OCI-LY7 (cell line): Measurements from ENCODE around the gene ETFB. TPM values are rescaled to one million over a fixed set of nuclear protein-coding genes. Genes with fewer than 3 reads are reported as not detected.

Experiments
- BruUV-seq: library from RNA; stranded (reverse); fragments of 400-500 nt; replicated peaks from 2 replicates; lab custom pipeline; 2021; lab: Mats Ljungman, UMichigan
- CTCF ChIA-PET: fragments of 300-600 bp; sonication (Branson Sonifier 250); formaldehyde crosslinking; loops from one replicate; lab custom pipeline; 2022; ENCODE audit warnings: antibody characterized with exemption; ENCODE audit not compliant: unreplicated experiment; lab: Charles Lee
- POLR2A ChIA-PET: fragments of 300-600 bp; sonication (Branson Sonifier 250); formaldehyde crosslinking; loops from one replicate; lab custom pipeline; 2022; ENCODE audit warnings: antibody characterized with exemption; lab: Charles Lee
- DNase-seq: peaks from one replicate; pipeline ENCODE4 v3.0.0-alpha.2; 2015; ENCODE audit warnings: low spot score
- H2AFZ ChIP-seq: fragments of 200-600 bp; sonication (generic), shearing (Covaris generic); 2 replicates; pipeline ENCODE4 v1.6.1; 2014; ENCODE audit warnings: mild to moderate bottlenecking, antibody characterized with exemption, low read length, moderate library complexity
- H3K27ac ChIP-seq: fragments of 200-600 bp; sonication (generic); 2 replicates; pipeline ENCODE4 v1.5.1; 2014; ENCODE audit warnings: mixed run types, low read depth, mild to moderate bottlenecking, moderate library complexity, low read length, inconsistent platforms; ENCODE audit not compliant: poor library complexity, severe bottlenecking
- H3K36me3 ChIP-seq: fragments of 200-600 bp; sonication (generic); 2 replicates; pipeline ENCODE4 v1.6.1; 2014; ENCODE audit warnings: mild to moderate bottlenecking, antibody characterized with exemption, low read length, moderate library complexity, mixed read lengths; ENCODE audit not compliant: insufficient read depth
- H3K4me1 ChIP-seq: fragments of 200-600 bp; sonication (generic); 2 replicates; pipeline ENCODE4 v1.5.1; 2014; ENCODE audit warnings: mild to moderate bottlenecking, low read length; ENCODE audit not compliant: insufficient read depth, poor library complexity, severe bottlenecking
- H3K4me2 ChIP-seq: fragments of 200-600 bp; sonication (generic); 2 replicates; pipeline ENCODE4 v1.6.1; 2014; ENCODE audit warnings: mild to moderate bottlenecking, low read length
- H3K4me3 ChIP-seq: fragments of 200-600 bp; sonication (generic); 2 replicates; pipeline ENCODE4 v1.5.1; 2014; ENCODE audit warnings: mild to moderate bottlenecking, low read depth, low read length; ENCODE audit not compliant: poor library complexity, severe bottlenecking
- H3K79me2 ChIP-seq: fragments of 200-600 bp; sonication (generic); 2 replicates; pipeline ENCODE4 v1.6.1; 2016; ENCODE audit warnings: low read depth, mild to moderate bottlenecking, low read length, moderate library complexity, mixed read lengths; ENCODE audit not compliant: insufficient read depth
- H3K9me2 ChIP-seq: fragments of 200-600 bp; sonication (generic); 2 replicates; pipeline ENCODE4 v1.6.1; 2016; ENCODE audit warnings: mild to moderate bottlenecking, low read length, mixed read lengths; ENCODE audit not compliant: insufficient read depth
- H3K9me3 ChIP-seq: fragments of 200-600 bp; sonication (generic); 2 replicates; pipeline ENCODE4 v1.6.1; 2014; ENCODE audit warnings: mild to moderate bottlenecking, mixed run types, low read length, mixed read lengths
- H4K20me1 ChIP-seq: fragments of 200-600 bp; sonication (generic); 2 replicates; pipeline ENCODE4 v1.6.1; 2014; ENCODE audit warnings: mild to moderate bottlenecking, antibody characterized with exemption, low read length, moderate library complexity, mixed read lengths; ENCODE audit not compliant: insufficient read depth
- CTCF ChIP-seq: fragments of 200-600 bp; sonication (generic); conservative IDR thresholded peaks from 2 replicates; pipeline ENCODE4 v1.5.1; 2014; ENCODE audit warnings: mild to moderate bottlenecking, antibody characterized with exemption, low read length, moderate library complexity, mixed read lengths
- EZH2phosphoT487 ChIP-seq: fragments of 200-600 bp; sonication (generic); IDR thresholded peaks from 2 replicates; pipeline ENCODE4 v1.6.1; 2018; ENCODE audit warnings: low read depth, borderline replicate concordance, mild to moderate bottlenecking, mixed run types, antibody characterized with exemption, low read length, moderate library complexity, mixed read lengths
- intact Hi-C: fragments of 100-400 bp; cut with micrococcal nuclease; formaldehyde crosslinking; loops from one replicate; pipeline ENCODE4 v1.10.0; 2022; ENCODE audit not compliant: unreplicated experiment
- total RNA-seq, 2 experiments: library from RNA; depleted of rRNA in 1 of 2; stranded (reverse); fragments of >200 nt in 1 of 2; shearing (Covaris generic) in 1 of 2; gene quantifications; 2 replicates each; pipeline ENCODE4 v1.2.3, GENCODE V29; 2014 to 2022

Gene ETFB
- total RNA-seq, 2 experiments from 2014 or later, result 58.2 to 71.6 TPM

GRCh38 chr19:51326216-51327065 lies 39.7 kb downstream of the ETFB start:
- DNase-seq, result no peak
- Histone ChIP-seq H3K4me2 (no peak overlapping the region), H3K9me2 (no peaks in the 10 kb centered on the region), H4K20me1 (no peaks in the 10 kb centered on the region), H2AFZ (no peak overlapping the region), H3K9me3 (no peaks in the 10 kb centered on the region), H3K36me3 (no peaks in the 10 kb centered on the region), H3K4me3 (no peak overlapping the region), H3K27ac (no peak overlapping the region), H3K79me2 (no peaks in the 10 kb centered on the region), H3K4me1 (no peaks in the 10 kb centered on the region)
- BruUV-seq, result no TSS peak
- TF ChIP-seq EZH2phosphoT487 (no peak), CTCF (no peak)
- CTCF ChIA-PET, result no interaction called here
- intact Hi-C loops, result no loop called here
- POLR2A ChIA-PET, result no interaction called here

- Histone ChIP-seq H3K4me2 (no peak overlapping the region), H3K27ac (no peak overlapping the region), H2AFZ (no peak overlapping the region), H3K4me1 (no peaks in the 10 kb centered on the region), H3K4me3 (no peak overlapping the region), H3K9me2 (no peaks in the 10 kb centered on the region), H4K20me1 (no peaks in the 10 kb centered on the region), H3K79me2 (no peaks in the 10 kb centered on the region), H3K36me3 (no peaks in the 10 kb centered on the region), H3K9me3 (no peaks in the 10 kb centered on the region)
- ChIA-PET POLR2A (no interaction called here), CTCF (no interaction called here)
- intact Hi-C loops, result no loop called here
- DNase-seq, result no peak
- TF ChIP-seq EZH2phosphoT487 (no peak), CTCF (no peak)
- BruUV-seq, result no TSS peak
Measured at GRCh38 chr19:51325161-51325976, 40.8 kb downstream of the ETFB start.

GRCh38 chr19:51324167-51324481 lies 42.1 kb downstream of the ETFB start:
- CTCF ChIA-PET, result no interaction called here
- Histone ChIP-seq H3K9me2 (no peaks in the 10 kb centered on the region), H3K9me3 (no peaks in the 10 kb centered on the region), H4K20me1 (no peaks in the 10 kb centered on the region), H3K36me3 (no peaks in the 10 kb centered on the region), H3K4me2 (no peak overlapping the region), H2AFZ (no peak overlapping the region), H3K27ac (no peak overlapping the region), H3K4me1 (no peaks in the 10 kb centered on the region), H3K79me2 (no peaks in the 10 kb centered on the region), H3K4me3 (no peak overlapping the region)
- TF ChIP-seq CTCF (no peak), EZH2phosphoT487 (no peak)
- BruUV-seq, result no TSS peak
- intact Hi-C loops, result no loop called here
- POLR2A ChIA-PET, result no interaction called here
- DNase-seq, result no peak
